ENCODE results near the gene VEZT. TPM values are rescaled to one million over a fixed set of nuclear protein-coding genes. Genes with fewer than 3 reads are reported as not detected.

The VEZT gene
- total RNA-seq, 4 donors from 2014 or later = 64.0 to 117 (median 70.9) TPM

- WGBS = 51% methylated on average over 1 of the region's 1 CpG
- TF ChIP-seq CTCF (IDR thresholded peaks at IDR 0.05) = no peak
- no peak for TF ChIP-seq POLR2AphosphoS5 (IDR thresholded peaks at IDR 0.05)
- Histone ChIP-seq H3K4me1 (no peaks in the 10 kb centered on the region), H3K4me3 (no peak overlapping the region), H3K27ac (no peak overlapping the region), H3K27me3 (no peaks in the 10 kb centered on the region), H3K36me3 (peaks cover 49% of the 10 kb centered on the region), H3K9me3 (no peaks in the 10 kb centered on the region)
- DNase-seq (ENCODE audit: low spot score in 2 of 2) = no peak
These were observed 59.5 kb downstream of the VEZT start for GRCh38 chr12:95277139-95277538.

GRCh38 chr12:95279856-95280255 is 62.2 kb downstream of the VEZT start:
- Histone ChIP-seq H3K36me3 (peaks cover 58% of the 10 kb centered on the region), H3K27ac (no peak overlapping the region), H3K9me3 (no peaks in the 10 kb centered on the region), H3K4me3 (no peak overlapping the region), H3K27me3 (no peaks in the 10 kb centered on the region), H3K4me1 (no peaks in the 10 kb centered on the region)
- no peak for TF ChIP-seq EP300 (IDR thresholded peaks at IDR 0.05)
- no peak for TF ChIP-seq POLR2A (IDR thresholded peaks at IDR 0.05)
- no peak for TF ChIP-seq POLR2AphosphoS5 (IDR thresholded peaks at IDR 0.05)
- no peak for TF ChIP-seq CTCF (IDR thresholded peaks at IDR 0.05)
- no peak for DNase-seq (ENCODE audit: low spot score in 2 of 2)
- 95% methylated on average over 4 of the region's 4 CpGs for WGBS

GRCh38 chr12:95282266-95282665 is 64.7 kb downstream of the VEZT start:
- H3K4me3 ChIP-seq = no peak overlapping the region
- H3K9me3 ChIP-seq = no peaks in the 10 kb centered on the region
- no peaks in the 10 kb centered on the region for H3K27me3 ChIP-seq
- peaks cover 62% of the 10 kb centered on the region for H3K36me3 ChIP-seq
- no peak overlapping the region for H3K27ac ChIP-seq
- TF ChIP-seq POLR2AphosphoS5 (IDR thresholded peaks at IDR 0.05) (no peak), EP300 (IDR thresholded peaks at IDR 0.05) (no peak), POLR2A (IDR thresholded peaks at IDR 0.05) (no peak), CTCF (IDR thresholded peaks at IDR 0.05) (no peak)
- WGBS = 93% methylated on average over 6 of the region's 6 CpGs
- DNase-seq (ENCODE audit: low spot score in 2 of 2) = no peak
- no peaks in the 10 kb centered on the region for H3K4me1 ChIP-seq

- Histone ChIP-seq H3K27me3 (no peaks in the 10 kb centered on the region), H3K9me3 (no peaks in the 10 kb centered on the region), H3K36me3 (peaks cover 53% of the 10 kb centered on the region), H3K4me1 (no peaks in the 10 kb centered on the region), H3K4me3 (no peak overlapping the region), H3K27ac (no peak overlapping the region)
- no peak for DNase-seq (ENCODE audit: low spot score in 2 of 2)
- WGBS = 98% methylated on average over 1 of the region's 1 CpG
- TF ChIP-seq POLR2AphosphoS5 (IDR thresholded peaks at IDR 0.05) (no peak), EP300 (IDR thresholded peaks at IDR 0.05) (no peak), CTCF (IDR thresholded peaks at IDR 0.05) (no peak), POLR2A (IDR thresholded peaks at IDR 0.05) (no peak)
These were observed 65.8 kb downstream of the VEZT start for GRCh38 chr12:95283371-95283770.

GRCh38 chr12:95286713-95287112 is 69.1 kb downstream of the VEZT start:
- Histone ChIP-seq H3K27ac (no peak overlapping the region), H3K4me3 (no peak overlapping the region), H3K27me3 (no peaks in the 10 kb centered on the region), H3K9me3 (no peaks in the 10 kb centered on the region), H3K36me3 (peaks cover 54% of the 10 kb centered on the region), H3K4me1 (no peaks in the 10 kb centered on the region)
- no peak for DNase-seq (ENCODE audit: low spot score in 2 of 2)
- WGBS = 69% methylated on average over 3 of the region's 3 CpGs
- no peak for TF ChIP-seq CTCF (IDR thresholded peaks at IDR 0.05)
- TF ChIP-seq EP300 (IDR thresholded peaks at IDR 0.05) = no peak
- no peak for TF ChIP-seq POLR2AphosphoS5 (IDR thresholded peaks at IDR 0.05)
- no peak for TF ChIP-seq POLR2A (IDR thresholded peaks at IDR 0.05)

Measured in suprapubic skin (tissue), 4 donors.